Activated B cell treated with CpG ODN at 0.5 μM for 24 hours (primary cell): ENCODE measurements around the gene SLC4A5. TPM values are rescaled to one million over a fixed set of nuclear protein-coding genes. Genes with fewer than 3 reads are reported as not detected.

Experiments
- ATAC-seq: fragments of 200-7000 bp; cut with Tn5 transposase; one replicate; pipeline ENCODE4 v1.10.0; 2021; ENCODE audit warnings: low read depth, mild to moderate bottlenecking, moderate library complexity
- CTCF ChIA-PET: fragments of 350-600 bp; sonication (Branson Sonifier 250); formaldehyde crosslinking; loops from one replicate; lab custom pipeline; 2021; ENCODE audit warnings: antibody characterized with exemption; lab: Charles Lee
- POLR2A ChIA-PET: fragments of 350-600 bp; sonication (Branson Sonifier 250); formaldehyde crosslinking; loops from one replicate; lab custom pipeline; 2021; ENCODE audit warnings: antibody characterized with exemption; lab: Charles Lee
- DNase-seq: peaks from one replicate; pipeline ENCODE4 v3.0.0; 2022
- H3K27ac Mint-ChIP-seq: one replicate; pipeline ENCODE4 v1.8.0; 2020; ENCODE audit warnings: mixed read lengths
- H3K27me3 Mint-ChIP-seq: one replicate; pipeline ENCODE4 v1.8.0; 2021; ENCODE audit warnings: mixed read lengths
- H3K36me3 Mint-ChIP-seq: one replicate; pipeline ENCODE4 v1.8.0; 2021; ENCODE audit warnings: low read depth, mixed read lengths
- H3K4me1 Mint-ChIP-seq: one replicate; pipeline ENCODE4 v1.8.0; 2021; ENCODE audit warnings: mixed read lengths
- H3K4me3 Mint-ChIP-seq: one replicate; pipeline ENCODE4 v1.8.0; 2020; ENCODE audit warnings: mild to moderate bottlenecking, mixed read lengths
- H3K9me3 Mint-ChIP-seq: one replicate; pipeline ENCODE4 v1.8.0; 2020; ENCODE audit warnings: mixed read lengths
- intact Hi-C: fragments of 100-400 bp; cut with micrococcal nuclease; formaldehyde crosslinking; loops from one replicate; pipeline ENCODE4 v1.15.1; 2024
- total RNA-seq: library from RNA; stranded (reverse); gene quantifications from 2 replicates; pipeline ENCODE4 v1.2.3, GENCODE V29; 2022
- TF ChIP-seq, protein P1 (sequence below): fragments of 200-600 bp; IDR thresholded peaks from one replicate; pipeline ENCODE4 v1.8.0; 2022; ENCODE audit warnings: antibody characterized with exemption, mild to moderate bottlenecking

Gene SLC4A5
- total RNA-seq, 1 donor from 2014 or later, result 5.9 TPM

DNA sequence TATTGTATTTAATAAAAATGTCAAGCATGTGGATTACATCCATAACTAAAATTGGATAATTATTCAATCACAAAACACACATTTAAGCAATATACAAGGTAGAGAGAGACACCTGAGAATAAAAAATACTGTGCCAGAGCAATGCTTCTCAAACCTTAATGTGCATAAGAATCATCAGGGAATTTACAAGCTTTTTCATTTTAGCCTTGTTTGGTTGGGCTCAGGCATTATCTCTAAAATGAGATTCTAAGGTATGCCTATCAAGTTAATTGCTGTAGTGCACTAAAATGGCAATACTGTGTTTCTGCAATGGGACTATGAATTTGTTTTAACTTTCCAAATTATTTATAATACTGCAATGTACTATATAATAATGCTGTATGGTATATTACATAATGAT is 165.5 kb downstream of the SLC4A5 start:
- no peak for ATAC-seq
- TF ChIP-seq, protein P1, sequence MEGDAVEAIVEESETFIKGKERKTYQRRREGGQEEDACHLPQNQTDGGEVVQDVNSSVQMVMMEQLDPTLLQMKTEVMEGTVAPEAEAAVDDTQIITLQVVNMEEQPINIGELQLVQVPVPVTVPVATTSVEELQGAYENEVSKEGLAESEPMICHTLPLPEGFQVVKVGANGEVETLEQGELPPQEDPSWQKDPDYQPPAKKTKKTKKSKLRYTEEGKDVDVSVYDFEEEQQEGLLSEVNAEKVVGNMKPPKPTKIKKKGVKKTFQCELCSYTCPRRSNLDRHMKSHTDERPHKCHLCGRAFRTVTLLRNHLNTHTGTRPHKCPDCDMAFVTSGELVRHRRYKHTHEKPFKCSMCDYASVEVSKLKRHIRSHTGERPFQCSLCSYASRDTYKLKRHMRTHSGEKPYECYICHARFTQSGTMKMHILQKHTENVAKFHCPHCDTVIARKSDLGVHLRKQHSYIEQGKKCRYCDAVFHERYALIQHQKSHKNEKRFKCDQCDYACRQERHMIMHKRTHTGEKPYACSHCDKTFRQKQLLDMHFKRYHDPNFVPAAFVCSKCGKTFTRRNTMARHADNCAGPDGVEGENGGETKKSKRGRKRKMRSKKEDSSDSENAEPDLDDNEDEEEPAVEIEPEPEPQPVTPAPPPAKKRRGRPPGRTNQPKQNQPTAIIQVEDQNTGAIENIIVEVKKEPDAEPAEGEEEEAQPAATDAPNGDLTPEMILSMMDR, result no peak
- Mint-ChIP-seq H3K27ac (peak overlapping the region; percentile 98), H3K9me3 (no peaks in the 10 kb centered on the region), H3K36me3 (peaks cover 36% of the 10 kb centered on the region), H3K4me3 (peak overlapping the region; percentile 93), H3K4me1 (peaks cover 65% of the 10 kb centered on the region), H3K27me3 (no peaks in the 10 kb centered on the region)
- intact Hi-C loops, result loop anchor here (1.0 to 10.0 kb wide), 6 partner anchors 15 to 337 kb away; partner anchors contain the start of gene TLX2
- ChIA-PET POLR2A (interaction anchor here (0.7 to 14.2 kb wide), 27 partner anchors 9 to 440 kb away, joined by 3 to 723 read pairs (median 9); partner anchors contain the start of genes BOLA3, DGUOK, MTHFD2 and STAMBP), CTCF (interaction anchor here (0.7 to 3.1 kb wide), 8 partner anchors 10 to 353 kb away, joined by 3 to 45 read pairs (median 4); partner anchors contain the start of gene MTHFD2)
- DNase-seq, result no peak

DNA sequence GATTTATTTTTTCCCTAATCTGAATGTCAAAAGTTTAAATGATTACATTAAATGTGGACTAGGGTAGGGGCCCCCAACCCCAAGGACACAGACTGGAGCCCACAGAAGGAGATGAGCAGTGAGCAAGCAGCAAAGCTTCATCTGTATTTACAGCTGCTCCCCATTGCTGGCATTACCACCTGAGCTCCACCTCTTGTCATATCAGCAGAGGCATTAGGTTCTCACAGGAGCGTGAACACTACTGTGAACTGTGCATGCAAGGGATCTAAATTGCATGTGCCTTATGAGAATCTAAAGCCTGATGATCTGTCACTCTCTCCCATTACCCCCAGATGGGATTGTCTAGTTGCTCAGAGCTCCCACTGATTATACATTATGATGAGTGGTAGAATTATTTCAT is 168.3 kb downstream of the SLC4A5 start:
- ChIA-PET CTCF (interaction anchor here (1.8 kb wide), 1 partner anchor 24 kb away, joined by 4 read pairs; no protein-coding TSS in a partner anchor), POLR2A (interaction anchor here (1.1 to 14.2 kb wide), 3 partner anchors 13 to 28 kb away, joined by 3 to 723 read pairs (median 5); partner anchors contain the start of gene MTHFD2)
- intact Hi-C loops, result loop anchor here (2.0 to 10.0 kb wide), 3 partner anchors 18 to 340 kb away; partner anchors contain the start of gene TLX2
- Mint-ChIP-seq H3K9me3 (no peaks in the 10 kb centered on the region), H3K4me3 (peak overlapping the region; percentile 85), H3K4me1 (peaks cover 54% of the 10 kb centered on the region), H3K36me3 (peaks cover 53% of the 10 kb centered on the region), H3K27me3 (no peaks in the 10 kb centered on the region), H3K27ac (peak overlapping the region; percentile 86)
- TF ChIP-seq, protein P1, result no peak
- ATAC-seq (no peak), DNase-seq (no peak)

DNA sequence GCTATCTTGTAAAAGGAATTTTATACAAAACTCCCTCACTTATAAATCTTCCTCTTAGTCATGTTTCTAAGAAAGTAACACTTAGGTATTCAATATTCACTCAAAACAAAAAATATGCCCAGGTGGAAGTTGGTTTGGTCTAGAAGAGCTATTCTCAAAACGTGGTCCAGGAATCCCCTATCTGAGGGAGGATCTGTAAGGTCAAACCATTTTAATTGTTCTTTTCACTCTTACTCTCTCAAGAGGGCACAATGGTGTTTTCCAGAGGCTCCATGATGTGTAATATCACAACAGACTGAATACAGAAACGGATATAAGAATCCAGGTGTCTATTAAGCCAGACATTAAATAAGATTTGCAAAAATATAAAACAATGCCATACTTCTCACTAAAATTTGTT is 174.5 kb downstream of the SLC4A5 start:
- Mint-ChIP-seq H3K27me3 (no peaks in the 10 kb centered on the region), H3K36me3 (peaks cover 70% of the 10 kb centered on the region), H3K9me3 (peaks cover 4% of the 10 kb centered on the region), H3K4me3 (no peak overlapping the region), H3K27ac (peak overlapping the region; percentile 48), H3K4me1 (peaks cover 23% of the 10 kb centered on the region)
- ATAC-seq (no peak), DNase-seq (no peak)
- TF ChIP-seq, protein P1, result no peak
- CTCF ChIA-PET, result interaction anchor here (1.0 kb wide), 1 partner anchor 29 kb away, joined by 3 read pairs; no protein-coding TSS in a partner anchor
- POLR2A ChIA-PET, result interaction anchor here (0.5 to 5.2 kb wide), 7 partner anchors 9 to 283 kb away, joined by 3 to 36 read pairs (median 9); partner anchors contain the start of genes MOB1A and MTHFD2
- intact Hi-C loops, result no loop called here

Other genes starting within 250 kb of the SLC4A5 start
- gene BOLA3, start 195.5 kb downstream of the SLC4A5 start, total RNA-seq, result 18.8 and 19.1 TPM in 2 replicates
- gene MOB1A, start 164.5 kb downstream of the SLC4A5 start, total RNA-seq, result 314 and 318 TPM in 2 replicates
- 135 and 150 TPM in 2 replicates for gene MTHFD2, start 144.8 kb downstream of the SLC4A5 start, total RNA-seq
- gene DCTN1, start 36.9 kb upstream of the SLC4A5 start, total RNA-seq, result 122 and 137 TPM in 2 replicates
- gene C2orf81, start 78.2 kb upstream of the SLC4A5 start, total RNA-seq, result 3.9 and 5.5 TPM in 2 replicates
- gene WDR54, start 78.3 kb upstream of the SLC4A5 start, total RNA-seq, result 32.3 and 33.5 TPM in 2 replicates
- 8.3 and 11.6 TPM in 2 replicates for gene RTKN, start 98.5 kb upstream of the SLC4A5 start, total RNA-seq
- 47.9 and 51.3 TPM in 2 replicates for gene INO80B, start 111.7 kb upstream of the SLC4A5 start, total RNA-seq
- 61.4 and 65.3 TPM in 2 replicates for gene WBP1, start 115.0 kb upstream of the SLC4A5 start, total RNA-seq
- 70.8 and 85.7 TPM in 2 replicates for gene MOGS, start 122.0 kb upstream of the SLC4A5 start, total RNA-seq
- gene MRPL53, start 129.3 kb upstream of the SLC4A5 start, total RNA-seq, result 86.9 and 98.8 TPM in 2 replicates
- gene CCDC142, start 139.6 kb upstream of the SLC4A5 start, total RNA-seq, result 29.3 and 40.4 TPM in 2 replicates
- 41.9 and 49.1 TPM in 2 replicates for gene TTC31, start 139.7 kb upstream of the SLC4A5 start, total RNA-seq
- 0.69 and 1.2 TPM in 2 replicates for gene LBX2, start 156.2 kb upstream of the SLC4A5 start, total RNA-seq
- gene PCGF1, start 164.3 kb upstream of the SLC4A5 start, total RNA-seq, result 29.3 and 34.7 TPM in 2 replicates
- gene TLX2, start 171.0 kb upstream of the SLC4A5 start, total RNA-seq, result not detected in 2 replicates
- 0.51 and 0.73 TPM in 2 replicates for gene DQX1, start 182.8 kb upstream of the SLC4A5 start, total RNA-seq
- gene AUP1, start 186.3 kb upstream of the SLC4A5 start, total RNA-seq, result 167 and 177 TPM in 2 replicates
- gene HTRA2, start 186.5 kb upstream of the SLC4A5 start, total RNA-seq, result 49.4 and 53.1 TPM in 2 replicates
- gene LOXL3, start 210.5 kb upstream of the SLC4A5 start, total RNA-seq, result 1.4 and 2.3 TPM in 2 replicates
- gene DOK1, start 211.3 kb upstream of the SLC4A5 start, total RNA-seq, result 33.8 and 35.1 TPM in 2 replicates